Epidermal melanocyte (primary cell): ENCODE results near the gene SPOCK1.

Experiments used
- DNase-seq: peaks from one replicate; pipeline ENCODE4 v3.0.0; 2011; ENCODE audit warnings: low spot score; ENCODE audit not compliant: insufficient read length

SPOCK1 gene

GRCh38 chr5:137496919-137497318, 2.2 kb downstream of the SPOCK1 start:
- DNase-seq: no peak

GRCh38 chr5:137492331-137492730, 6.8 kb downstream of the SPOCK1 start:
- DNase-seq: no peak

GRCh38 chr5:137491121-137491520, 8.0 kb downstream of the SPOCK1 start:
- no peak for DNase-seq

GRCh38 chr5:137490591-137490990, 8.5 kb downstream of the SPOCK1 start:
- DNase-seq: no peak

- DNase-seq: no peak
Measured at GRCh38 chr5:137488974-137489373, 10.2 kb downstream of the SPOCK1 start.

GRCh38 chr5:137488516-137488915, 10.6 kb downstream of the SPOCK1 start:
- no peak for DNase-seq

GRCh38 chr5:137487600-137487999, 11.5 kb downstream of the SPOCK1 start:
- DNase-seq: no peak

GRCh38 chr5:137486707-137487106, 12.4 kb downstream of the SPOCK1 start:
- DNase-seq: no peak

- no peak for DNase-seq
Measured at GRCh38 chr5:137481596-137481995, 17.5 kb downstream of the SPOCK1 start.

GRCh38 chr5:137478043-137478442, 21.1 kb downstream of the SPOCK1 start:
- no peak for DNase-seq

- no peak for DNase-seq
Measured at GRCh38 chr5:137470921-137471220, 28.3 kb downstream of the SPOCK1 start.

- DNase-seq: peak; percentile 40
Measured at GRCh38 chr5:137470111-137470920, 28.8 kb downstream of the SPOCK1 start.

- no peak for DNase-seq
Measured at GRCh38 chr5:137466889-137467288, 32.2 kb downstream of the SPOCK1 start.

GRCh38 chr5:137465930-137466329, 33.2 kb downstream of the SPOCK1 start:
- no peak for DNase-seq

- no peak for DNase-seq
Measured at GRCh38 chr5:137462816-137463520, 36.2 kb downstream of the SPOCK1 start.

GRCh38 chr5:137462265-137462590, 36.9 kb downstream of the SPOCK1 start:
- DNase-seq: no peak

GRCh38 chr5:137461391-137462264, 37.5 kb downstream of the SPOCK1 start:
- no peak for DNase-seq

- no peak for DNase-seq
Measured at GRCh38 chr5:137454671-137455070, 44.5 kb downstream of the SPOCK1 start.

- no peak for DNase-seq
Measured at GRCh38 chr5:137453483-137454080, 45.5 kb downstream of the SPOCK1 start.

GRCh38 chr5:137450759-137451158, 48.4 kb downstream of the SPOCK1 start:
- DNase-seq: no peak

GRCh38 chr5:137448868-137449267, 50.3 kb downstream of the SPOCK1 start:
- no peak for DNase-seq

- no peak for DNase-seq
Measured at GRCh38 chr5:137446615-137447014, 52.5 kb downstream of the SPOCK1 start.
